PFSK-1 (cell line): ENCODE data around the gene HIP1.

Experiments used
- SIN3A ChIP-seq: IDR thresholded peaks from 2 replicates; pipeline ENCODE4 v1.6.1; 2012; ENCODE audit warnings: mild to moderate bottlenecking, low read length, moderate library complexity, borderline replicate concordance; ENCODE audit not compliant: insufficient read depth
- TAF1 ChIP-seq: IDR thresholded peaks from 2 replicates; pipeline ENCODE4 v1.6.1; 2012; ENCODE audit warnings: low read length, control low read depth, borderline replicate concordance; ENCODE audit not compliant: insufficient read depth
- TF ChIP-seq, protein P1 (sequence below), 2 experiments: IDR thresholded peaks; 2 replicates each; pipeline versions ENCODE4 v1.6.1 to v1.8.0; 2011 to 2012; ENCODE audit warnings: low read depth in 2 of 2, low read length in 2 of 2, control low read depth in 1 of 2, inconsistent platforms in 1 of 2, mild to moderate bottlenecking in 1 of 2, moderate library complexity in 1 of 2; ENCODE audit not compliant: insufficient read depth in 1 of 2

DNA sequence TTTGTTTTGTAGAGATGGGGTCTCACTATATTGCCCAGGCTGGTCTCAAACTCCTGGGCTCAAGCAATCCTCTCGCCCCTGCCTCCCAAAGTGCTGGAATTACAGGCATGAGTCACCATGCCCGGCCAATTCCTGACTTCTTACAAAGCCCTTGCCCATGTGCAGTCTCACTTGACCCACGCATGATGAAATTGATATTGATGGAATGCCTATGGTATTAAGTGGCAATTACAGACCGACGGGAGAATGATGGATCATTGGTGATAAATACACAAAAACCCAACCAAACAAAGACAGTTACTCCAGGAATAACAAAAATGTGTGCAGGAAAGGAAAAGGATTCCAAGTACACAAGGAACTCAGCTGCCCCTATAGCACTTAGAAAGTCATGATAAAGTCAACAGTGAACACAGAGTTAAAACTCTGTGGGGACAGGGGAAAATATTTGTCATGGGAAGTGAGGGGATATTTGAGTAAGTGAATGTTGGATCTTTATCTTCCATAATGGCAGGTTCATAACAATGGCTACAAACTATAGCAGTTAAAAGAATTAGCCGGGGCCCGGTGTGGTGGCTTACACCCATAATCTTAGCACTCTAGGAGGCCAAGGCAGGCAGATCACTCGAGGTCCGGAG lies 21.6 kb downstream of the HIP1 start:
- TF ChIP-seq SIN3A, result no peak
- no peak for TF ChIP-seq TAF1
- TF ChIP-seq, protein P1, sequence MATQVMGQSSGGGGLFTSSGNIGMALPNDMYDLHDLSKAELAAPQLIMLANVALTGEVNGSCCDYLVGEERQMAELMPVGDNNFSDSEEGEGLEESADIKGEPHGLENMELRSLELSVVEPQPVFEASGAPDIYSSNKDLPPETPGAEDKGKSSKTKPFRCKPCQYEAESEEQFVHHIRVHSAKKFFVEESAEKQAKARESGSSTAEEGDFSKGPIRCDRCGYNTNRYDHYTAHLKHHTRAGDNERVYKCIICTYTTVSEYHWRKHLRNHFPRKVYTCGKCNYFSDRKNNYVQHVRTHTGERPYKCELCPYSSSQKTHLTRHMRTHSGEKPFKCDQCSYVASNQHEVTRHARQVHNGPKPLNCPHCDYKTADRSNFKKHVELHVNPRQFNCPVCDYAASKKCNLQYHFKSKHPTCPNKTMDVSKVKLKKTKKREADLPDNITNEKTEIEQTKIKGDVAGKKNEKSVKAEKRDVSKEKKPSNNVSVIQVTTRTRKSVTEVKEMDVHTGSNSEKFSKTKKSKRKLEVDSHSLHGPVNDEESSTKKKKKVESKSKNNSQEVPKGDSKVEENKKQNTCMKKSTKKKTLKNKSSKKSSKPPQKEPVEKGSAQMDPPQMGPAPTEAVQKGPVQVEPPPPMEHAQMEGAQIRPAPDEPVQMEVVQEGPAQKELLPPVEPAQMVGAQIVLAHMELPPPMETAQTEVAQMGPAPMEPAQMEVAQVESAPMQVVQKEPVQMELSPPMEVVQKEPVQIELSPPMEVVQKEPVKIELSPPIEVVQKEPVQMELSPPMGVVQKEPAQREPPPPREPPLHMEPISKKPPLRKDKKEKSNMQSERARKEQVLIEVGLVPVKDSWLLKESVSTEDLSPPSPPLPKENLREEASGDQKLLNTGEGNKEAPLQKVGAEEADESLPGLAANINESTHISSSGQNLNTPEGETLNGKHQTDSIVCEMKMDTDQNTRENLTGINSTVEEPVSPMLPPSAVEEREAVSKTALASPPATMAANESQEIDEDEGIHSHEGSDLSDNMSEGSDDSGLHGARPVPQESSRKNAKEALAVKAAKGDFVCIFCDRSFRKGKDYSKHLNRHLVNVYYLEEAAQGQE (IDR thresholded peaks at IDR 0.05; ENCODE audit: insufficient read depth in 1 of 2, low read depth in 2 of 2, low read length in 2 of 2), result no peak
